Keratinocyte (primary cell): ENCODE measurements around the gene ALG14.

Experiments
- CTCF ChIP-seq, 3 experiments: IDR thresholded peaks in 1 of 3; conservative IDR thresholded peaks in 1 of 3; optimal IDR thresholded peaks in 1 of 3; 2 replicates in 2 of 3; 3 replicates in 1 of 3; pipeline versions ENCODE3 to v1.5.1; 2011; ENCODE audit warnings: low read length in 3 of 3, mild to moderate bottlenecking in 3 of 3, moderate library complexity in 2 of 3, control low read depth in 1 of 3, inconsistent platforms in 1 of 3; ENCODE audit not compliant: insufficient read depth in 2 of 3; ENCODE audit errors: extremely low read depth in 1 of 3
- EZH2 ChIP-seq: IDR thresholded peaks from one replicate; pipeline ENCODE4 v1.6.1; 2012; ENCODE audit warnings: inconsistent platforms, mild to moderate bottlenecking, low read length, moderate library complexity

GRCh38 chr1:95018602-95019369, 54.0 kb downstream of the ALG14 start:
- TF ChIP-seq CTCF (optimal IDR thresholded peaks at IDR 0.05 in 1 of 3, IDR thresholded peaks at IDR 0.05 in 1 of 3, conservative IDR thresholded peaks at IDR 0.05 in 1 of 3; ENCODE audit: extremely low read depth in 1 of 3, insufficient read depth in 2 of 3, low read length in 3 of 3) (no peak), EZH2 (no peak)
